ENCODE data around the gene PCDH9. TPM values are rescaled to one million over a fixed set of nuclear protein-coding genes. Genes with fewer than 3 reads are reported as not detected.

The PCDH9 gene
- total and polyA plus RNA-seq, 4 experiments from 2014 or later = 0.08 to 0.18 (median 0.14) TPM

DNA sequence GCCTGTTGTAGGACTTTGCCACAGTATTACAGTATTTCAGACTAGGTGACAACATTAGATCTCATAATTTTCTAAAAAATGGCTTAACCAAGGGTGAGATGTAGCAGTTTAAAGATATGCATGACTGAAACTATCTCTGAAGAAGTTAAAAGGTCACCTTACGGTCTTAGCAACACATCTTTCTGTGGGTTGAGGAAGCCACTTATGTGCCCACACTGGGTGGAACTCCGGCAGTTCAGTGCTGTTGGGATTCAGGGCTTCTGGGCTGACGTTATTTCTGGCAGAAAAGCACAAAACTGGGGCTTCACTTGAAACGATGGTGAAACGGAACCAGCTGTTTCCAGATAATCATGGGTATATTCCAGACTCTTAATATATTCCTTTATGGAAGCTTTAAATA, 697.3 kb downstream of the PCDH9 start:
- no peak overlapping the region for H3K27ac ChIP-seq (ENCODE audit: low read depth, low read length)
- no peaks in the 10 kb centered on the region for H3K27me3 ChIP-seq (ENCODE audit: insufficient read depth, low read length)

GRCh38 chr13:66532146-66532545, 698.0 kb downstream of the PCDH9 start:
- no peak overlapping the region for H3K4me3 ChIP-seq (ENCODE audit: low read length in 2 of 2)
- no peaks in the 10 kb centered on the region for H3K9me3 ChIP-seq (ENCODE audit: control insufficient read depth in 1 of 2, low read length in 2 of 2)
- intact Hi-C loops (cut with micrococcal nuclease) = no loop called here
- no peaks in the 10 kb centered on the region for H3K4me1 Mint-ChIP-seq
- H3K36me3 ChIP-seq (ENCODE audit: insufficient read depth, low read length) = no peaks in the 10 kb centered on the region
- H3K36me3 Mint-ChIP-seq = no peaks in the 10 kb centered on the region
- H3K27ac Mint-ChIP-seq = no peak overlapping the region
- no peak overlapping the region for H3K4me3 Mint-ChIP-seq
- no peaks in the 10 kb centered on the region for H3K27me3 Mint-ChIP-seq
- DNase-seq = no peak
- H3K4me1 ChIP-seq (ENCODE audit: insufficient read depth, low read length) = no peaks in the 10 kb centered on the region
- no peak overlapping the region for H3K27ac ChIP-seq (ENCODE audit: low read depth, low read length)
- peaks cover 0 to 8% (median 1%) of the 10 kb centered on the region in 8 donors for H3K9me3 Mint-ChIP-seq
- ChIA-PET POLR2A (ENCODE audit: partially characterized antibody) (no interaction called here), CTCF (ENCODE audit: partially characterized antibody) (no interaction called here)
- H3K27me3 ChIP-seq (ENCODE audit: insufficient read depth, low read length) = no peaks in the 10 kb centered on the region

More for the DNA sequence above, 697.3 kb downstream of the PCDH9 start:
- Mint-ChIP-seq H3K36me3 (no peaks in the 10 kb centered on the region), H3K4me3 (no peak overlapping the region), H3K27ac (no peak overlapping the region), H3K9me3 (peaks cover 0 to 8% (median 2%) of the 10 kb centered on the region in 8 donors), H3K4me1 (no peaks in the 10 kb centered on the region), H3K27me3 (no peaks in the 10 kb centered on the region)
- H3K4me3 ChIP-seq (ENCODE audit: low read length in 2 of 2) = no peak overlapping the region
- POLR2A ChIA-PET (ENCODE audit: partially characterized antibody) = no interaction called here
- H3K4me1 ChIP-seq (ENCODE audit: insufficient read depth, low read length) = no peaks in the 10 kb centered on the region
- DNase-seq = no peak
- intact Hi-C loops (cut with micrococcal nuclease) = no loop called here
- no peaks in the 10 kb centered on the region for H3K36me3 ChIP-seq (ENCODE audit: insufficient read depth, low read length)
- no peaks in the 10 kb centered on the region for H3K9me3 ChIP-seq (ENCODE audit: control insufficient read depth in 1 of 2, low read length in 2 of 2)
- CTCF ChIA-PET (ENCODE audit: partially characterized antibody) = no interaction called here

- Mint-ChIP-seq H3K27me3 (no peaks in the 10 kb centered on the region), H3K4me1 (no peaks in the 10 kb centered on the region), H3K36me3 (no peaks in the 10 kb centered on the region), H3K9me3 (peaks cover 0 to 8% (median 1%) of the 10 kb centered on the region in 8 donors), H3K27ac (no peak overlapping the region), H3K4me3 (no peak overlapping the region)
- no peak overlapping the region for H3K27ac ChIP-seq (ENCODE audit: low read depth, low read length)
- ChIA-PET CTCF (ENCODE audit: partially characterized antibody) (no interaction called here), POLR2A (ENCODE audit: partially characterized antibody) (no interaction called here)
- no peaks in the 10 kb centered on the region for H3K4me1 ChIP-seq (ENCODE audit: insufficient read depth, low read length)
- no peaks in the 10 kb centered on the region for H3K9me3 ChIP-seq (ENCODE audit: control insufficient read depth in 1 of 2, low read length in 2 of 2)
- intact Hi-C loops (cut with micrococcal nuclease) = no loop called here
- no peak for DNase-seq
- H3K36me3 ChIP-seq (ENCODE audit: insufficient read depth, low read length) = no peaks in the 10 kb centered on the region
- H3K4me3 ChIP-seq (ENCODE audit: low read length in 2 of 2) = no peak overlapping the region
- H3K27me3 ChIP-seq (ENCODE audit: insufficient read depth, low read length) = no peaks in the 10 kb centered on the region
Measured at GRCh38 chr13:66530686-66531085, 699.5 kb downstream of the PCDH9 start.

DNA sequence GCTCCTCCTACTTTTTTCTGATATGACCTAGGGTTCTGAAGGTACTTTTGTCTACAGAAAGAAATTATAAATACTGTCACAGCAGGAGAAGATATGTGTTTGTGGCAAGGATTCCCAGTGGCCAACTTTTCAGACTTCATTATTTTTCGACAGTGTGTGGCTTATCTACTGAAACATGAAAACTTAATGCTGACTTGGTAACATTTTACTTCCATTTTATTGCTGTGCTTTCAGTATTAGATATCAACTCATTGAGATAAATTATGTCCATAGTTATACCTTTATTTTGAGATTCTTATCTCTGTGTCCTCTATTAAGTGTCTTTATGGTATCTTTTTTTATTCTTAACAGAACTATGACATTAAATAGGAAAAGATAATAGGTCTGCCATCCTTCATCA, 700.0 kb downstream of the PCDH9 start:
- Histone ChIP-seq H3K4me1 (ENCODE audit: insufficient read depth, low read length) (no peaks in the 10 kb centered on the region), H3K27ac (ENCODE audit: low read depth, low read length) (no peak overlapping the region), H3K4me3 (ENCODE audit: low read length in 2 of 2) (no peak overlapping the region), H3K36me3 (ENCODE audit: insufficient read depth, low read length) (no peaks in the 10 kb centered on the region), H3K9me3 (ENCODE audit: control insufficient read depth in 1 of 2, low read length in 2 of 2) (no peaks in the 10 kb centered on the region), H3K27me3 (ENCODE audit: insufficient read depth, low read length) (no peaks in the 10 kb centered on the region)
- no peak overlapping the region for H3K27ac Mint-ChIP-seq
- peaks cover 0 to 10% (median 3%) of the 10 kb centered on the region in 8 donors for H3K9me3 Mint-ChIP-seq
- H3K27me3 Mint-ChIP-seq = no peaks in the 10 kb centered on the region
- no peak for DNase-seq
- no peaks in the 10 kb centered on the region for H3K4me1 Mint-ChIP-seq
- POLR2A ChIA-PET (ENCODE audit: partially characterized antibody) = no interaction called here
- CTCF ChIA-PET (ENCODE audit: partially characterized antibody) = no interaction called here
- H3K36me3 Mint-ChIP-seq = no peaks in the 10 kb centered on the region
- intact Hi-C loops (cut with micrococcal nuclease) = no loop called here
- H3K4me3 Mint-ChIP-seq = no peak overlapping the region

GRCh38 chr13:66528944-66529576, 701.1 kb downstream of the PCDH9 start:
- Histone ChIP-seq H3K27ac (ENCODE audit: low read depth, low read length) (no peak overlapping the region), H3K9me3 (ENCODE audit: control insufficient read depth in 1 of 2, low read length in 2 of 2) (no peaks in the 10 kb centered on the region), H3K36me3 (ENCODE audit: insufficient read depth, low read length) (no peaks in the 10 kb centered on the region), H3K4me1 (ENCODE audit: insufficient read depth, low read length) (no peaks in the 10 kb centered on the region), H3K4me3 (ENCODE audit: low read length in 2 of 2) (no peak overlapping the region), H3K27me3 (ENCODE audit: insufficient read depth, low read length) (no peaks in the 10 kb centered on the region)
- Mint-ChIP-seq H3K36me3 (no peaks in the 10 kb centered on the region), H3K27ac (no peak overlapping the region), H3K27me3 (no peaks in the 10 kb centered on the region), H3K4me1 (no peaks in the 10 kb centered on the region), H3K4me3 (no peak overlapping the region), H3K9me3 (peaks cover 0 to 12% (median 4%) of the 10 kb centered on the region in 8 donors)
- CTCF ChIA-PET (ENCODE audit: partially characterized antibody) = no interaction called here
- DNase-seq = no peak
- intact Hi-C loops (cut with micrococcal nuclease) = no loop called here
- POLR2A ChIA-PET (ENCODE audit: partially characterized antibody) = no interaction called here

GRCh38 chr13:66528180-66528579, 702.0 kb downstream of the PCDH9 start:
- H3K4me3 ChIP-seq (ENCODE audit: low read length in 2 of 2) = no peak overlapping the region
- CTCF ChIA-PET (ENCODE audit: partially characterized antibody) = no interaction called here
- no peaks in the 10 kb centered on the region for H3K4me1 Mint-ChIP-seq

GRCh38 chr13:66520511-66521355, 709.4 kb downstream of the PCDH9 start:
- no peaks in the 10 kb centered on the region for H3K4me1 ChIP-seq (ENCODE audit: insufficient read depth, low read length)
- no peak overlapping the region for H3K4me3 ChIP-seq (ENCODE audit: low read length in 2 of 2)
- intact Hi-C loops (cut with micrococcal nuclease) = no loop called here
- no peak for DNase-seq
- CTCF ChIA-PET (ENCODE audit: partially characterized antibody) = no interaction called here
- H3K27me3 Mint-ChIP-seq = no peaks in the 10 kb centered on the region
- POLR2A ChIA-PET (ENCODE audit: partially characterized antibody) = no interaction called here
- peaks cover 0 to 8% (median 3%) of the 10 kb centered on the region in 8 donors for H3K9me3 Mint-ChIP-seq
- H3K27ac Mint-ChIP-seq = no peak overlapping the region
- H3K36me3 Mint-ChIP-seq = no peaks in the 10 kb centered on the region
- H3K36me3 ChIP-seq (ENCODE audit: insufficient read depth, low read length) = no peaks in the 10 kb centered on the region
- H3K27me3 ChIP-seq (ENCODE audit: insufficient read depth, low read length) = no peaks in the 10 kb centered on the region
- H3K9me3 ChIP-seq (ENCODE audit: control insufficient read depth in 1 of 2, low read length in 2 of 2) = no peaks in the 10 kb centered on the region
- H3K4me1 Mint-ChIP-seq = no peaks in the 10 kb centered on the region
- no peak overlapping the region for H3K4me3 Mint-ChIP-seq
- no peak overlapping the region for H3K27ac ChIP-seq (ENCODE audit: low read depth, low read length)

More at GRCh38 chr13:66528180-66528579, 702.0 kb downstream of the PCDH9 start:
- no peak for DNase-seq
- Histone ChIP-seq H3K9me3 (ENCODE audit: control insufficient read depth in 1 of 2, low read length in 2 of 2) (no peaks in the 10 kb centered on the region), H3K4me1 (ENCODE audit: insufficient read depth, low read length) (no peaks in the 10 kb centered on the region), H3K36me3 (ENCODE audit: insufficient read depth, low read length) (no peaks in the 10 kb centered on the region), H3K27me3 (ENCODE audit: insufficient read depth, low read length) (no peaks in the 10 kb centered on the region), H3K27ac (ENCODE audit: low read depth, low read length) (no peak overlapping the region)
- intact Hi-C loops (cut with micrococcal nuclease) = no loop called here
- no peak overlapping the region for H3K4me3 Mint-ChIP-seq
- no peak overlapping the region for H3K27ac Mint-ChIP-seq
- H3K27me3 Mint-ChIP-seq = no peaks in the 10 kb centered on the region
- POLR2A ChIA-PET (ENCODE audit: partially characterized antibody) = no interaction called here
- H3K36me3 Mint-ChIP-seq = no peaks in the 10 kb centered on the region
- H3K9me3 Mint-ChIP-seq = peaks cover 0 to 12% (median 4%) of the 10 kb centered on the region in 8 donors

Measured in CD4-positive, alpha-beta memory T cell (primary cell).